Prostate gland (tissue), 2 donors: ENCODE data around the gene RITA1. TPM values are rescaled to one million over a fixed set of nuclear protein-coding genes. Genes with fewer than 3 reads are reported as not detected.

Source experiments
- DNase-seq: peaks from one replicate; pipeline ENCODE4 v3.0.0-alpha.2; 2019; ENCODE audit warnings: low spot score
- H3K27ac ChIP-seq, 2 donors: fragments of 200-600 bp; sonication (generic); 2 replicates each; pipeline ENCODE4 v1.5.1; 2017 to 2019
- H3K27me3 ChIP-seq: fragments of 200-600 bp; sonication (generic); replicated peaks from 2 replicates; pipeline ENCODE4 v1.5.1; 2019; ENCODE audit not compliant: insufficient read depth
- H3K36me3 ChIP-seq, 2 donors: fragments of 200-600 bp; sonication (generic); 1 replicate in 1 of 2; 2 replicates in 1 of 2; pipeline versions ENCODE4 v1.5.1 to v1.8.1; 2017 to 2019
- H3K4me1 ChIP-seq: fragments of 200-600 bp; sonication (generic); replicated peaks from 2 replicates; pipeline ENCODE4 v1.5.1; 2019
- H3K4me3 ChIP-seq, 2 donors: fragments of 200-600 bp; sonication (generic); 2 replicates each; pipeline ENCODE4 v1.5.1; 2017 to 2019
- H3K9me3 ChIP-seq: fragments of 200-600 bp; sonication (generic); 2 replicates; pipeline ENCODE4 v1.5.1; 2017
- CTCF ChIP-seq, 4 experiments: fragments of 200-600 bp in 2 of 4; fragments of 450-650 bp in 2 of 4; sonication (generic) in 2 of 4; IDR thresholded peaks; 1 replicate in 3 of 4; 2 replicates in 1 of 4; pipeline ENCODE4 v1.5.1; 2016 to 2019; ENCODE audit warnings: antibody characterized with exemption in 4 of 4, mild to moderate bottlenecking in 2 of 4, moderate library complexity in 2 of 4
- POLR2A ChIP-seq: fragments of 450-650 bp; IDR thresholded peaks from one replicate; pipeline ENCODE4 v1.6.1; 2016; ENCODE audit warnings: antibody characterized with exemption, mild to moderate bottlenecking
- POLR2AphosphoS5 ChIP-seq: sonication (generic); formaldehyde crosslinking; IDR thresholded peaks from one replicate; pipeline ENCODE4 v1.6.1; 2017; ENCODE audit warnings: antibody characterized with exemption
- WGBS: methylation state at CpG from one replicate; pipeline ENCODE4 v1.1.5; 2018; 5-methylcytosine and 5-hydroxymethylcytosine counted together
- intact Hi-C: fragments of 100-400 bp; cut with DNase I; formaldehyde crosslinking; loops from one replicate; pipeline ENCODE4 v1.14.2; 2022
- total RNA-seq, 2 donors: library from RNA; depleted of rRNA; stranded (reverse); fragments of >200 nt; gene quantifications; one replicate each; pipeline ENCODE4 v1.1.0, GENCODE V29; 2016

Gene RITA1
- total RNA-seq, 2 donors from 2014 or later = 29.0 to 39.7 TPM

DNA sequence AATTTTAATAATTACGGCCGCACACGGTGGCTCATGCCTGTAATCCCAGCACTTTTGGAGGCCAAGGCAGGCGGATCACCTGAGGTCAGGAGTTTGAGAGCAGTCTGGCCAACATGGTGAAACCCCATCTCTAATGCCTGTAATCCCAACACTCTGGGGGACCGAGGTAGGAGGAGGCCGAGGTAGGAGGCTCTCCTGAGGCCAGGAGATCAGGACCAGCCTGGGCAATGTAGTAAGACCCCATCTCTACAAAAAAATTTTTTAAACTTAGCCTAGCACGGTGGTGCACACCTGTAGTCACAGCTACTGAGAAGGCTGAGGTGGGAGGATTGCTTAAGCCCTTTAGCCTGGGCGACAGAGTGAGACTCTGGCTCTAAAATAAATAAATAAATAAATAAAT, 41.6 kb upstream of the RITA1 start:
- Histone ChIP-seq H3K4me3 (no peak overlapping the region), H3K27ac (no peak overlapping the region), H3K36me3 (no peaks in the 10 kb centered on the region), H3K27me3 (no peaks in the 10 kb centered on the region), H3K9me3 (no peaks in the 10 kb centered on the region), H3K4me1 (no peaks in the 10 kb centered on the region)
- DNase-seq = no peak
- no peak for TF ChIP-seq POLR2A
- no peak for TF ChIP-seq POLR2AphosphoS5
- TF ChIP-seq CTCF (IDR thresholded peaks at IDR 0.05) = no peak
- intact Hi-C loops = no loop called here
- 93% methylated on average over 8 of the region's 8 CpGs for WGBS

- H3K9me3 ChIP-seq = no peaks in the 10 kb centered on the region
- 72% methylated on average over 5 of the region's 5 CpGs for WGBS
- H3K4me3 ChIP-seq = no peak overlapping the region
- H3K36me3 ChIP-seq = no peaks in the 10 kb centered on the region
- peaks cover 2% of the 10 kb centered on the region for H3K27me3 ChIP-seq
- intact Hi-C loops = no loop called here
- no peak for TF ChIP-seq CTCF (IDR thresholded peaks at IDR 0.05)
- no peak for TF ChIP-seq POLR2A
- no peak for TF ChIP-seq POLR2AphosphoS5
- no peak for DNase-seq
- no peak overlapping the region for H3K27ac ChIP-seq
- H3K4me1 ChIP-seq = no peaks in the 10 kb centered on the region
Measured at GRCh38 chr12:113144806-113145205, 40.7 kb upstream of the RITA1 start.

GRCh38 chr12:113145720-113146551, 39.6 kb upstream of the RITA1 start:
- TF ChIP-seq POLR2A (no peak), CTCF (IDR thresholded peaks at IDR 0.05) (no peak), POLR2AphosphoS5 (no peak)
- intact Hi-C loops = no loop called here
- WGBS = 82% methylated on average over 12 of the region's 12 CpGs
- Histone ChIP-seq H3K27ac (no peak overlapping the region), H3K27me3 (peaks cover 8% of the 10 kb centered on the region), H3K36me3 (no peaks in the 10 kb centered on the region), H3K9me3 (no peaks in the 10 kb centered on the region), H3K4me1 (no peaks in the 10 kb centered on the region), H3K4me3 (no peak overlapping the region)
- no peak for DNase-seq

DNA sequence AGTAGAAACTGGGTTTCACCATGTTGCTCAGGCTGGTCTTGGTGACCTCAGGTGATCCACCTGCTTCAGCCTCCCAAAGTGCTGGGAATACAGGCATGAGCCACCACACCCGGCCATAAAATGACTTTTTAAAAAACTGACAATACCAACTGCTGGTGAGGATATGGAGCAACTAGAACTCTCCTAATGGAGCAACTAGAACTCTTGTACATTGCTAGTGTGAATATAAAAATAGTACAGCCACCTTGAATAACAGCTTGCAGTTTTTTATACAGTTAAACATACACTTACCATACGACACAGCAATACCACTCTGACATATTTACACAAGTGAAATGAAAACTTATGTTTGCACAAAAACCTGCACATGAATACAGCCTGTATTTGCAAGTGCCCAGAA, 38.5 kb upstream of the RITA1 start:
- DNase-seq = no peak
- no peaks in the 10 kb centered on the region for H3K4me1 ChIP-seq
- intact Hi-C loops = no loop called here
- TF ChIP-seq POLR2AphosphoS5 (no peak), CTCF (IDR thresholded peaks at IDR 0.05) (no peak), POLR2A (no peak)
- H3K27me3 ChIP-seq = peaks cover 11% of the 10 kb centered on the region
- WGBS = 80% methylated on average over 2 of the region's 2 CpGs
- H3K36me3 ChIP-seq = no peaks in the 10 kb centered on the region
- no peak overlapping the region for H3K27ac ChIP-seq
- no peaks in the 10 kb centered on the region for H3K9me3 ChIP-seq
- no peak overlapping the region for H3K4me3 ChIP-seq
